Ectodermal cell (in vitro differentiated cells): ENCODE measurements around the gene HPX. TPM values are rescaled to one million over a fixed set of nuclear protein-coding genes. Genes with fewer than 3 reads are reported as not detected.

ENCODE experiments used
- H3K27ac ChIP-seq: 2 replicates; pipeline ENCODE4 v1.7.0; 2013; ENCODE audit warnings: mild to moderate bottlenecking, low read depth, low read length; ENCODE audit not compliant: insufficient read depth, poor library complexity, severe bottlenecking
- H3K27me3 ChIP-seq: 2 replicates; pipeline ENCODE4 v1.7.0; 2013; ENCODE audit warnings: mild to moderate bottlenecking, low read length; ENCODE audit not compliant: insufficient read depth, control insufficient read depth, poor library complexity, severe bottlenecking
- H3K36me3 ChIP-seq: one replicate; pipeline ENCODE4 v1.7.0; 2013; ENCODE audit warnings: low read length; ENCODE audit not compliant: control insufficient read depth, insufficient read depth
- H3K4me1 ChIP-seq: one replicate; pipeline ENCODE4 v1.7.0; 2013; ENCODE audit warnings: low read length; ENCODE audit not compliant: control insufficient read depth, insufficient read depth
- H3K4me3 ChIP-seq: 2 replicates; pipeline ENCODE4 v1.7.0; 2013; ENCODE audit warnings: low read depth, low read length, control low read depth; ENCODE audit not compliant: insufficient read depth
- H3K9me3 ChIP-seq: 2 replicates; pipeline ENCODE4 v1.7.0; 2013; ENCODE audit warnings: mild to moderate bottlenecking, low read length, moderate library complexity; ENCODE audit not compliant: control insufficient read depth
- WGBS, 2 experiments: methylation state at CpG; one replicate each; pipeline ENCODE4 v1.1.7; 2013; ENCODE audit warnings: missing lambda C conversion rate in 2 of 2; 5-methylcytosine and 5-hydroxymethylcytosine counted together
- polyA plus RNA-seq, 4 experiments: library from polyadenylated mRNA; stranded (reverse); fragments of 50-300 nt; gene quantifications; one replicate each; pipeline ENCODE4 v1.2.3, GENCODE V29; 2013

The HPX gene, protein sequence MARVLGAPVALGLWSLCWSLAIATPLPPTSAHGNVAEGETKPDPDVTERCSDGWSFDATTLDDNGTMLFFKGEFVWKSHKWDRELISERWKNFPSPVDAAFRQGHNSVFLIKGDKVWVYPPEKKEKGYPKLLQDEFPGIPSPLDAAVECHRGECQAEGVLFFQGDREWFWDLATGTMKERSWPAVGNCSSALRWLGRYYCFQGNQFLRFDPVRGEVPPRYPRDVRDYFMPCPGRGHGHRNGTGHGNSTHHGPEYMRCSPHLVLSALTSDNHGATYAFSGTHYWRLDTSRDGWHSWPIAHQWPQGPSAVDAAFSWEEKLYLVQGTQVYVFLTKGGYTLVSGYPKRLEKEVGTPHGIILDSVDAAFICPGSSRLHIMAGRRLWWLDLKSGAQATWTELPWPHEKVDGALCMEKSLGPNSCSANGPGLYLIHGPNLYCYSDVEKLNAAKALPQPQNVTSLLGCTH
- 0.87 TPM for polyA plus RNA-seq (2013, experiment 1 of 4)
- 0.68 TPM for polyA plus RNA-seq (2013, experiment 2 of 4)
- 0.69 TPM for polyA plus RNA-seq (2013, experiment 3 of 4)
- 0.41 TPM for polyA plus RNA-seq (2013, experiment 4 of 4)

GRCh38 chr11:6440906-6441358, at the start of gene HPX:
HPX (minus strand) TSS chr11:6440987; CDS start chr11:6440963, 24 bp downstream.
- Histone ChIP-seq H3K27ac (no peak within 1 kb of the TSS), H3K9me3 (no peaks in the 10 kb centered on the region), H3K36me3 (no peaks in the 10 kb centered on the region), H3K4me1 (no peaks in the 10 kb centered on the region), H3K4me3 (no peak within 1 kb of the TSS), H3K27me3 (no peaks in the 10 kb centered on the region)
- WGBS, 2 experiments: 70 to 72% methylated on average over 3 of the region's 3 CpGs

GRCh38 chr11:6489306-6489705, 48.5 kb upstream of the HPX start:
- H3K4me3 ChIP-seq: no peak overlapping the region
- no peak overlapping the region for H3K27ac ChIP-seq

DNA sequence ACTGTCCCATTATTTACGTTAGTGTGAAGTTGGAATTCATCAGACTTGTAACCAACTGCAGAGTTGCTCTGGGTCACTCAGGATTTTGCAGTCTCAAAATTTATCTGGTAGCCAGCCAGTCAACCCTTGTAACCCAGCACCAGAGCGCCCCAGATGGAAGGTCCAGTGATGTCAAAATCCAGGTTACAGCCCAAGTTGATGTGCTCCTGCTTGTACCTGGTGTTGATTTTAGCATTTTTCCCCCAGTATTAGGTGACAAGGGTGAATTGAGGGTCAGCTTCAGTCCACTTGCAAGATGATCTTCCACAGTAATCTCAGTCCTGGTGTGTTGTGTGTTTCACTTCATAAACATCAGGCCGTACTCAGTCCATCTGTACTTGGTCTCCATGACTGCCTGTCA, 48.0 kb upstream of the HPX start:
- 97% methylated on average over 3 of the region's 3 CpGs for WGBS, 2 experiments
- no peak overlapping the region for H3K27ac ChIP-seq
- H3K4me3 ChIP-seq: no peak overlapping the region
- H3K27me3 ChIP-seq: no peaks in the 10 kb centered on the region
- no peaks in the 10 kb centered on the region for H3K4me1 ChIP-seq
- no peaks in the 10 kb centered on the region for H3K9me3 ChIP-seq
- H3K36me3 ChIP-seq: peaks cover 16% of the 10 kb centered on the region

More at GRCh38 chr11:6489306-6489705, 48.5 kb upstream of the HPX start:
- 84 to 87% methylated on average over 4 of the region's 4 CpGs for WGBS, 2 experiments
- Histone ChIP-seq H3K36me3 (peaks cover 14% of the 10 kb centered on the region), H3K4me1 (no peaks in the 10 kb centered on the region), H3K27me3 (no peaks in the 10 kb centered on the region), H3K9me3 (no peaks in the 10 kb centered on the region)

- no peaks in the 10 kb centered on the region for H3K4me1 ChIP-seq
- WGBS, 2 experiments: 85 to 93% methylated on average over 6 of the region's 6 CpGs
- no peaks in the 10 kb centered on the region for H3K9me3 ChIP-seq
- no peak overlapping the region for H3K27ac ChIP-seq
- H3K27me3 ChIP-seq: no peaks in the 10 kb centered on the region
- no peak overlapping the region for H3K4me3 ChIP-seq
- peaks cover 20% of the 10 kb centered on the region for H3K36me3 ChIP-seq
Measured at GRCh38 chr11:6488342-6488741, 47.6 kb upstream of the HPX start.

DNA sequence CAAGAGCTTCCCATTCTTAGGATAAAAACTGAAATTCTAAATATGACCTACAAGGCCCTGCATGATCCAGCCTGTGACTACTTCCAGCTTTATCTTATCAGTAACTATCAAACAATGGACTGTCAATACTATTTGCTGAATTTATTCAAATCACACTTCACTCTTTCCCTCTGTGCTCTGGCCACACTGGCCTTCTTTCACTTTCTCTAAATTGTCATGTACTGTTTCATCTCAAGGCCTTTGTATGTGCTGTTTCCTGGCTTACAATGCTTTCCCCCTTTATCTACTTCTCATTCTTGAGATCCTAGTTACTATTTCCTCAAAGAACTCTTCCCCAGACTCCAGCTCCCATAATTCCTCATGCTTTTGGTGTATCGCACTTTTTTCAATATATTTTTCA, 46.2 kb upstream of the HPX start:
- peaks cover 3% of the 10 kb centered on the region for H3K4me1 ChIP-seq
- H3K9me3 ChIP-seq: no peaks in the 10 kb centered on the region
- no peak overlapping the region for H3K27ac ChIP-seq
- WGBS, 2 experiments: no CpG with 5 or more reads among the region's 1 CpG
- no peaks in the 10 kb centered on the region for H3K27me3 ChIP-seq
- peaks cover 25% of the 10 kb centered on the region for H3K36me3 ChIP-seq
- H3K4me3 ChIP-seq: no peak overlapping the region

DNA sequence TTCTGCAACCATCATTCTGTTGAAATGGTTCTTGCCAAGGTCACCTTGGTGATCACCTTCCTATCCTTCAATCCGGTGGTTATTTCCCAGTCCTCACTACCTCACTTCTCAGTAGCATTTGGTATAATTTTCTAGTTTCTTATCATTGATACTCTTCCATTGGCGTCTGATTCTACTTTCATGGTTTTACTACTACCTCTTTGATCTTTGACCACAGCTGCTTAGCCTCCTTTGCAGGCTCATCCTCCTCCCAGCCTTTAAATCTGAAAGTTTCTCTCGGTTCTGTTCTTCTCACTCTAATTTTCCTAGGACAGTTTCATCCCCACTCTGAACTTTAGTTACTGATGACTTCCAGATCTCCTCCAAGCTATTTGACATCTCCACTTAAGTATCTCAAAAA, 45.5 kb upstream of the HPX start:
- whole genome bisulfite sequencing, 2 experiments: 96% methylated on average over 3 of the region's 3 CpGs
- peaks cover 4% of the 10 kb centered on the region for H3K4me1 ChIP-seq
- no peaks in the 10 kb centered on the region for H3K27me3 ChIP-seq
- peaks cover 25% of the 10 kb centered on the region for H3K36me3 ChIP-seq
- no peaks in the 10 kb centered on the region for H3K9me3 ChIP-seq
- H3K27ac ChIP-seq: no peak overlapping the region
- H3K4me3 ChIP-seq: no peak overlapping the region

GRCh38 chr11:6485661-6486060, 44.9 kb upstream of the HPX start:
- H3K36me3 ChIP-seq: peaks cover 25% of the 10 kb centered on the region
- no peaks in the 10 kb centered on the region for H3K27me3 ChIP-seq
- no peak overlapping the region for H3K27ac ChIP-seq
- H3K4me3 ChIP-seq: no peak overlapping the region
- peaks cover 4% of the 10 kb centered on the region for H3K4me1 ChIP-seq
- 89 to 95% methylated on average over 3 of the region's 3 CpGs for WGBS, 2 experiments
- no peaks in the 10 kb centered on the region for H3K9me3 ChIP-seq

- no peaks in the 10 kb centered on the region for H3K9me3 ChIP-seq
- peaks cover 33% of the 10 kb centered on the region for H3K36me3 ChIP-seq
- no peak overlapping the region for H3K27ac ChIP-seq
- no peak overlapping the region for H3K4me3 ChIP-seq
- H3K27me3 ChIP-seq: no peaks in the 10 kb centered on the region
- peaks cover 11% of the 10 kb centered on the region for H3K4me1 ChIP-seq
- WGBS, 2 experiments: 93 to 96% methylated on average over 6 of the region's 6 CpGs
Measured at GRCh38 chr11:6483015-6483414, 42.2 kb upstream of the HPX start.

- H3K4me3 ChIP-seq: peak overlapping the region; percentile 97
- no peaks in the 10 kb centered on the region for H3K9me3 ChIP-seq
- H3K4me1 ChIP-seq: peaks cover 11% of the 10 kb centered on the region
- no peak overlapping the region for H3K27ac ChIP-seq
- no peaks in the 10 kb centered on the region for H3K27me3 ChIP-seq
- H3K36me3 ChIP-seq: peaks cover 39% of the 10 kb centered on the region
- WGBS, 2 experiments: 96% methylated on average over 4 of the region's 4 CpGs
Measured at GRCh38 chr11:6482441-6482840, 41.7 kb upstream of the HPX start.

GRCh38 chr11:6481924-6482275, 41.1 kb upstream of the HPX start:
- peaks cover 11% of the 10 kb centered on the region for H3K4me1 ChIP-seq
- peaks cover 42% of the 10 kb centered on the region for H3K36me3 ChIP-seq
- no peaks in the 10 kb centered on the region for H3K27me3 ChIP-seq
- peak overlapping the region; percentile 97 for H3K4me3 ChIP-seq
- H3K27ac ChIP-seq: peak overlapping the region; percentile 84
- 30 to 31% methylated on average over 13 of the region's 13 CpGs for WGBS, 2 experiments
- no peaks in the 10 kb centered on the region for H3K9me3 ChIP-seq
